Measurements from ENCODE around the gene CIAO2A. TPM values are rescaled to one million over a fixed set of nuclear protein-coding genes. Genes with fewer than 3 reads are reported as not detected.
A peak's percentile ranks its signal among the peaks of the same experiment; 100 is the strongest.
"Not testable (repeated sequence)": the region's sequence is repeated elsewhere in the genome, so short reads cannot be mapped to it uniquely, and the experiment has no call there.

The CIAO2A gene
- polyA plus RNA-seq, 1 donor from 2014 or later, result 218 TPM

DNA sequence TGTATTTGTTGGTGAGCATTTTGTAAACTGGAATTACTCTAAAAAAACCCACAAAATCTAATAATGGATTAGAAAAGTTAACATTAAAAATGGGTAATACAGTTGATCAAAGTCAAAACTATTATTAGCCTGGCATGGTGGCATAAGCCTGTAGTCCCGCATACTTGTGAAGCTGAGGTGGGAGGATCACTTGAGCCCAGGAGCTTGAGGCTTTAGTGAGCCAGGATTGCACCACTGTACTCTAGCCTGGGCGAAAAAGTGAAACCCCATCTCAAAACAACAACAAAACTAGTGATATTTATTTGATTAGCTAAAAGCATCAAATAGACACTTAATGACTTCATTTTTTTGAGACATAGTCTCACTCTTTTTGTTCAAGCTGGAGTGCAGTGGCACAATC is 5.7 kb upstream of the CIAO2A start:
- H3K9me3 Mint-ChIP-seq, result no peaks in the 10 kb centered on the region
- no peaks in the 10 kb centered on the region for H3K27me3 Mint-ChIP-seq
- H3K27ac Mint-ChIP-seq, result peak overlapping the region; percentile 46 to 72 (median 64)
- H3K36me3 Mint-ChIP-seq, result no peaks in the 10 kb centered on the region
- peaks cover 46 to 59% (median 56%) of the 10 kb centered on the region in 3 donors for H3K4me1 Mint-ChIP-seq
- peak overlapping the region in 1 of 4 donors; percentile 71 for H3K4me3 Mint-ChIP-seq

DNA sequence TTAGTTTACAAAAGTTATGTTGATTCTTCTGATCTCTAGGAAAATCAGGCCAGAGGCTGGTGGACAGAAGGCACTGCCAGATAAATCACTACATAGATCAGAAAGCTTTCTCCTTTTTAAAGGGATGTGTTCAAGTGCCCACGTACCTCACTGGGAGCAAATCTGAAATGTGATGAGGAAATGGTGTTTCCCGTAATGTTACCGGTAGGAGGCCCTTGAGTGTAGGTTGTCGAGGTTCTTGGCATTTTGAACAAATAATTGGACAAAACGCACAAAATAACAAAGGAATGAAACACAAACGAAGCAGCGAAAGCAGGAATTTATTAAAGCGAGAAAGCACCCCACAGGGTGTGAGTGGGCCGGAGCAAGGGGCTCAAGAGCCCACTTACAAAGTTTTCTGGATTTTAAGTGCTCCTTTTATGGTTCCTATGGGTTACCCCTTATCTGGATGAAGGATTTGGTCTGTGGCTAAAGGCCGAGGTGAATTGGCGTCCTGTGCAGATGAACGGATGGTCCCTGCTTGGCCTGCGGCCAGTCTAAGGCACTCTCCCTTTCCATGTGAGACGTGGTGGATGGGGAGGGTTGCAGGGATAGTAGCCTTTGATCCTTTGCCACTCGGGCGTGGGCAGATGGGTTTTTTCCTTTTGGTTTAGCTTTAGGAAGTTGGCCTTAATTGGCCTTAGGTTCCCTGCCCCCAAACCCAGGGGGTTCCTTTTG is 3.2 kb upstream of the CIAO2A start:
- Mint-ChIP-seq H3K4me3 (peak overlapping the region; percentile 88 to 100 (median 98)), H3K9me3 (no peaks in the 10 kb centered on the region), H3K36me3 (no peaks in the 10 kb centered on the region), H3K4me1 (peaks cover 55 to 72% (median 61%) of the 10 kb centered on the region in 3 donors), H3K27ac (peak overlapping the region; percentile 88 to 99 (median 99)), H3K27me3 (no peaks in the 10 kb centered on the region)

GRCh38 chr15:64095795-64096667 is 2.4 kb upstream of the CIAO2A start, which contains the start of gene SNX1:
Gene SNX1 (plus strand): TSS chr15:64095982. CDS start chr15:64096014, 32 bp downstream.
- H3K27ac Mint-ChIP-seq, result peak within 1 kb of the TSS; percentile 88 to 99 (median 99)
- peaks cover 52 to 66% (median 55%) of the 10 kb centered on the region in 3 donors for H3K4me1 Mint-ChIP-seq
- no peaks in the 10 kb centered on the region for H3K9me3 Mint-ChIP-seq
- no peaks in the 10 kb centered on the region for H3K27me3 Mint-ChIP-seq
- peak within 1 kb of the TSS; percentile 88 to 100 (median 98) for H3K4me3 Mint-ChIP-seq
- no peaks in the 10 kb centered on the region for H3K36me3 Mint-ChIP-seq

GRCh38 chr15:64095431-64095794 is 1.8 kb upstream of the CIAO2A start:
- H3K36me3 Mint-ChIP-seq, result peaks cover 4% of the 10 kb centered on the region
- peaks cover 54 to 67% (median 56%) of the 10 kb centered on the region in 3 donors for H3K4me1 Mint-ChIP-seq
- H3K4me3 Mint-ChIP-seq, result peak overlapping the region; percentile 88 to 100 (median 98)
- H3K27me3 Mint-ChIP-seq, result no peaks in the 10 kb centered on the region
- H3K9me3 Mint-ChIP-seq, result no peaks in the 10 kb centered on the region
- H3K27ac Mint-ChIP-seq, result peak overlapping the region; percentile 88 to 99 (median 99)

DNA sequence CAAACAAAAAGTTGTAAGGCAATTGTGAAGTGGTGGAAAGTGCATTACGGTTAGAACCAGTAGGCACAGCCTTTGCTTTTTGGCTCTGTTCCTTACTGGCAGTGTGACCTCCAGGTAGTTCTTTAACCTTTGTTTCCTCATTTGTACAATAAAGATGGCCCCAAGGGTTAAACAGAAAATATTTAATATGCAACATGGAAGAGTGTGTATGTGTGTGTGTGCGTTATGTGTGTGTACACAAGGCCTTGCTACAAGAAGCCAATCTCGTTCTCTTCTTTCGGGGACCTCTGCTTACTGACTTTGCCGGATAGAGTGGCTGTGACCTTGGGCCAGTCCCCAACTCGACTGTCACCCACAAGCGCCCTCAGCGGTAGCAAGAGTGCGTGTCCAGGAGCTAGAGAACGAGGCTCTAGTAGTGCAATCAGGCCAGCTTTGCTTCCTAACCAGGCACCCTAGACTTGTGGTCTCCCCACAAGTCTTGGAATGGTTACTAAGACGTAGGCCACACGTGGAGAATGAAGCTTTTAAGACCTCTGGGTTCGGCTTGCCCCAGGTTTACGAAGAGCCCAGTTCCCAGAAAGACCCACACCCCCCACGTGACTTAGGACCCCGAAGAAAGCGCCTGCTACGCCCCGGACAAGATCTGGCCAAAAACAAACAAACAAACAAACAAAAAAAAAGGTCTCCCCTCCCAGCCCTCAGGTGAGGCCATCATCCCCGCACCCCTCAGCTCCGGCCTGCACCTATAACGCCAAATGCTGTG is 593 bp downstream of the CIAO2A start:
- Mint-ChIP-seq H3K27me3 (no peaks in the 10 kb centered on the region), H3K27ac (peak overlapping the region; percentile 88 to 98 (median 98)), H3K9me3 (no peaks in the 10 kb centered on the region)

GRCh38 chr15:64092075-64092820 is 1.4 kb downstream of the CIAO2A start:
- no peaks in the 10 kb centered on the region for H3K9me3 Mint-ChIP-seq
- H3K4me3 Mint-ChIP-seq, result peak overlapping the region; percentile 88 to 100 (median 98)
- H3K27ac Mint-ChIP-seq, result peak overlapping the region; percentile 88 to 98 (median 98)
- H3K36me3 Mint-ChIP-seq, result peaks cover 7% of the 10 kb centered on the region
- H3K27me3 Mint-ChIP-seq, result no peaks in the 10 kb centered on the region
- H3K4me1 Mint-ChIP-seq, result peaks cover 49 to 60% (median 57%) of the 10 kb centered on the region in 3 donors

More for the DNA sequence above, 593 bp downstream of the CIAO2A start:
- Mint-ChIP-seq H3K4me1 (peaks cover 57 to 66% (median 61%) of the 10 kb centered on the region in 3 donors), H3K36me3 (peaks cover 4% of the 10 kb centered on the region), H3K4me3 (peak overlapping the region; percentile 88 to 100 (median 98))

DNA sequence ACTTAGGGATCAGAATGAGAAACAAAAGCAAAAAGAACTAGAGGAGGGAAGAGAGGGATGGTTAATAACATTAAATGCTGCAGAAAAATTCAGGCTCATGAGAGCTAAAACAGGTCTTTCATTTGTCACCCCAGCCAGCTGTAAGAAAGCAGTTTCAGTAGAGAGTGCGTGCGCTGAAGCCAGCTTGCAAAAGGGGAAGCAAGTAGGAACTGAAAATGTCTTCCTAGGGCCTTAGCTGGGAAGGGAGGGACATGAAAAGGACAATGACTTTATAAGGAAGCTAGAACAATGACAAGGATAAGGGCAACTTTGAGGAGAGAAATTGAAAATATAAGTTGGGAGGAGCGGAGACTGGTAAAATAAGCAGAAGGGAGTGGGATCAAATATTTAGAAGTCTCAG is 3.1 kb downstream of the CIAO2A start:
- Mint-ChIP-seq H3K4me3 (peak overlapping the region; percentile 66 to 91 (median 85)), H3K27me3 (no peaks in the 10 kb centered on the region), H3K9me3 (no peaks in the 10 kb centered on the region), H3K27ac (peak overlapping the region; percentile 83 to 95 (median 84)), H3K36me3 (peaks cover 7% of the 10 kb centered on the region), H3K4me1 (peaks cover 34 to 49% (median 49%) of the 10 kb centered on the region in 3 donors)

DNA sequence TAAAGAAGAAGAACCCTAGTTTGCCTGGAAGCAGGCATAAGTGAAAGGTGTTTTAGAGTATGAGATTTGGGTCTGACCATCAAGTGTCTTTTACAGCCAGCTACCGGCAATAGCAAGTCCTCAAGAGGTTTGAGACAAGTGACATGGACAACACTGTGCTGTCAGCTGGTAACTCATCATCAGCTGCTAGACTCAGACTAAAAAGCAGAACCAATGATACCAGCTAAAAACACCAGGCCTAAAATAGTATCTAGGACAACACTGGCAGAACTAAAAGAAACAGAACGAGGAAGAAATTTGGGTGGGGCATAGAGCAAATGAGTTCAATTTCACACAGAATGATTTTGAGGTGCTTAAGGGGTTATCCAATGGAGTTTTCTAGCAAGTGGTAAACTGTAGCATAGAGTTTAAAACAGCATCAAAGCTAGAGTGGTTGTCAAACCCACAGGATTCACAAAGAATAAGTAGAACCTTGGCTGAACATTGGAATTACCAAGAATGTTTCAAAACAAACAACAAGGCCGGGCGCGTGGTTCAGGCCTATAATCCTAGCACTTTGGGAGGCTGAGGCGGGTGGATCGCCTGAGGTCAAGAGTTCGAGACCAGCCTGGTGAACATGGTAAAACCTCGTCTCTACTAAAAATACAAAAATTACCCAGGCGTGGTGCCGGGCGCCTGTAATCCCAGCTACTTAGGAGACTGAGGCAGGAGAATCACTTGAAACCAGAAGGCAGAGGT is 3.9 kb downstream of the CIAO2A start:
- Mint-ChIP-seq H3K36me3 (peaks cover 7% of the 10 kb centered on the region), H3K4me1 (peaks cover 33 to 43% (median 42%) of the 10 kb centered on the region in 3 donors), H3K4me3 (peak overlapping the region; percentile 63 to 70 (median 64)), H3K27me3 (no peaks in the 10 kb centered on the region), H3K9me3 (no peaks in the 10 kb centered on the region), H3K27ac (peak overlapping the region; percentile 1 to 95 (median 61))

GRCh38 chr15:64082757-64083156 is 10.9 kb downstream of the CIAO2A start:
- no peaks in the 10 kb centered on the region for H3K27me3 Mint-ChIP-seq
- no peaks in the 10 kb centered on the region for H3K36me3 Mint-ChIP-seq
- peaks cover 0 to 3% (median 1%) of the 10 kb centered on the region in 3 donors for H3K4me1 Mint-ChIP-seq
- H3K27ac Mint-ChIP-seq, result peak overlapping the region in 1 of 3 donors; percentile 16
- H3K9me3 Mint-ChIP-seq, result no peaks in the 10 kb centered on the region
- H3K4me3 Mint-ChIP-seq, result no peak overlapping the region

- H3K27me3 Mint-ChIP-seq, H3K36me3 Mint-ChIP-seq, H3K9me3 Mint-ChIP-seq, H3K4me3 Mint-ChIP-seq, H3K27ac Mint-ChIP-seq: not testable (repeated sequence)
- peaks cover 12 to 29% (median 18%) of the 10 kb centered on the region in 3 donors for H3K4me1 Mint-ChIP-seq
Measured at GRCh38 chr15:64073496-64073895, 20.1 kb downstream of the CIAO2A start.

- peaks cover 6% of the 10 kb centered on the region for H3K36me3 Mint-ChIP-seq
- peaks cover 12 to 29% (median 19%) of the 10 kb centered on the region in 3 donors for H3K4me1 Mint-ChIP-seq
- no peak overlapping the region for H3K4me3 Mint-ChIP-seq
- H3K9me3 Mint-ChIP-seq, result no peaks in the 10 kb centered on the region
- H3K27me3 Mint-ChIP-seq, result no peaks in the 10 kb centered on the region
- H3K27ac Mint-ChIP-seq, result no peak overlapping the region
Measured at GRCh38 chr15:64072812-64073211, 20.8 kb downstream of the CIAO2A start.

GRCh38 chr15:64071931-64072765 is 21.5 kb downstream of the CIAO2A start:
- H3K9me3 Mint-ChIP-seq, result no peaks in the 10 kb centered on the region
- peaks cover 6% of the 10 kb centered on the region for H3K36me3 Mint-ChIP-seq
- peaks cover 16 to 31% (median 25%) of the 10 kb centered on the region in 3 donors for H3K4me1 Mint-ChIP-seq
- no peak overlapping the region for H3K27ac Mint-ChIP-seq
- no peaks in the 10 kb centered on the region for H3K27me3 Mint-ChIP-seq
- H3K4me3 Mint-ChIP-seq, result no peak overlapping the region
